Sigmoid colon (tissue), 4 donors: ENCODE measurements around the gene CMTR1.

Source experiments
- POLR2AphosphoS5 ChIP-seq, 4 donors: sonication (generic); formaldehyde crosslinking; IDR thresholded peaks; one replicate each; pipeline ENCODE4 v1.6.1; 2017; ENCODE audit warnings: antibody characterized with exemption in 4 of 4
- TF ChIP-seq, protein P1 (sequence below), 4 experiments: fragments of 450-650 bp in 3 of 4; fragments of 200-600 bp in 1 of 4; IDR thresholded peaks; one replicate each; pipeline ENCODE4 v1.5.1; 2016 to 2019; ENCODE audit warnings: antibody characterized with exemption in 4 of 4, mild to moderate bottlenecking in 3 of 4, moderate library complexity in 2 of 4

DNA sequence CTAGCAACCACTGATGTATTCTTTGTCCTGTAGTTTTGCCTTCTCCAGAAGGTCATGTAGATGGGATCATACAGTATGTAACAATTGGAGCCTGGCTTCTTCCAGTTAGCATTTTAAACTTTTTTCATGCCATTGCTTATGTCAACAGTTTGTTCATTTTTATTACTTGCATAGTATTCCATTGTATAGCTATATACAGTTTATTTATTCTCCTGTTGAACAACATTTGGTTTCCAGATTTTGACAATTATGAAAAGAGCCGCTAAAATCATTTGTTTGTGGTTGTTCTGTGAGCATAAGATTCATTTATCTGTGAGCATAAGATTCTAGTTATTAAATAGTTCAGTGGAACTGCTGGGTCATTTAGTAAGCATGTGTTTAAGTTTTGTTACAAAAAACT, 23.5 kb upstream of the CMTR1 start:
- no peak for TF ChIP-seq POLR2AphosphoS5 (IDR thresholded peaks at IDR 0.05)
- TF ChIP-seq, protein P1, sequence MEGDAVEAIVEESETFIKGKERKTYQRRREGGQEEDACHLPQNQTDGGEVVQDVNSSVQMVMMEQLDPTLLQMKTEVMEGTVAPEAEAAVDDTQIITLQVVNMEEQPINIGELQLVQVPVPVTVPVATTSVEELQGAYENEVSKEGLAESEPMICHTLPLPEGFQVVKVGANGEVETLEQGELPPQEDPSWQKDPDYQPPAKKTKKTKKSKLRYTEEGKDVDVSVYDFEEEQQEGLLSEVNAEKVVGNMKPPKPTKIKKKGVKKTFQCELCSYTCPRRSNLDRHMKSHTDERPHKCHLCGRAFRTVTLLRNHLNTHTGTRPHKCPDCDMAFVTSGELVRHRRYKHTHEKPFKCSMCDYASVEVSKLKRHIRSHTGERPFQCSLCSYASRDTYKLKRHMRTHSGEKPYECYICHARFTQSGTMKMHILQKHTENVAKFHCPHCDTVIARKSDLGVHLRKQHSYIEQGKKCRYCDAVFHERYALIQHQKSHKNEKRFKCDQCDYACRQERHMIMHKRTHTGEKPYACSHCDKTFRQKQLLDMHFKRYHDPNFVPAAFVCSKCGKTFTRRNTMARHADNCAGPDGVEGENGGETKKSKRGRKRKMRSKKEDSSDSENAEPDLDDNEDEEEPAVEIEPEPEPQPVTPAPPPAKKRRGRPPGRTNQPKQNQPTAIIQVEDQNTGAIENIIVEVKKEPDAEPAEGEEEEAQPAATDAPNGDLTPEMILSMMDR (IDR thresholded peaks at IDR 0.05) = no peak
